Measurements from ENCODE around the gene ANO3.

DNA sequence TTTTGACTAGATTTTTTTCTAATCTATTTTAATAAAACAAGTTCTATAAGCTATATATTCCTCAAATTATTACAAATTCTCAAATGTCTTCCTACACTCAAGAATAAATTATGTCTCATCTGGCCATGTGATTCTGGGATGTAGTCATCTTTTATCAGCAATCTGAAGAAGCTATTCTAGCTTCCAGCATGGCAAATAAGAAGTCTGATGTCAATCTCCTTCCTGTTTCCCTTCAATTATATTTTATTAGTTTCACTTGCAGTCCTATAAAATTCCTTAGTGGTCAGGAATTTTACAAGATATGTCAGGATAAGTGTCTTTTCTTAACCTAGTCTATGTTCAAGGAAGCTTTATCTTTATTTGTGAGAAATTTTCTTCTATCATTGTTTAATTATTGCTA is 10.4 kb upstream of the ANO3 start:
- TF ChIP-seq EZH2phosphoT487 (IDR thresholded peaks at IDR 0.05; ENCODE audit: borderline replicate concordance, low read length): no peak
- TF ChIP-seq, protein P1, sequence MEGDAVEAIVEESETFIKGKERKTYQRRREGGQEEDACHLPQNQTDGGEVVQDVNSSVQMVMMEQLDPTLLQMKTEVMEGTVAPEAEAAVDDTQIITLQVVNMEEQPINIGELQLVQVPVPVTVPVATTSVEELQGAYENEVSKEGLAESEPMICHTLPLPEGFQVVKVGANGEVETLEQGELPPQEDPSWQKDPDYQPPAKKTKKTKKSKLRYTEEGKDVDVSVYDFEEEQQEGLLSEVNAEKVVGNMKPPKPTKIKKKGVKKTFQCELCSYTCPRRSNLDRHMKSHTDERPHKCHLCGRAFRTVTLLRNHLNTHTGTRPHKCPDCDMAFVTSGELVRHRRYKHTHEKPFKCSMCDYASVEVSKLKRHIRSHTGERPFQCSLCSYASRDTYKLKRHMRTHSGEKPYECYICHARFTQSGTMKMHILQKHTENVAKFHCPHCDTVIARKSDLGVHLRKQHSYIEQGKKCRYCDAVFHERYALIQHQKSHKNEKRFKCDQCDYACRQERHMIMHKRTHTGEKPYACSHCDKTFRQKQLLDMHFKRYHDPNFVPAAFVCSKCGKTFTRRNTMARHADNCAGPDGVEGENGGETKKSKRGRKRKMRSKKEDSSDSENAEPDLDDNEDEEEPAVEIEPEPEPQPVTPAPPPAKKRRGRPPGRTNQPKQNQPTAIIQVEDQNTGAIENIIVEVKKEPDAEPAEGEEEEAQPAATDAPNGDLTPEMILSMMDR (IDR thresholded peaks at IDR 0.05; ENCODE audit: low read depth, low read length, poor library complexity, severe bottlenecking): no peak
